GM04503 (cell line): ENCODE data around the gene APLF.

Source experiments
- DNase-seq: peaks from one replicate; pipeline ENCODE4 v3.0.0-alpha.2; 2012; ENCODE audit warnings: low read depth

APLF gene

DNA sequence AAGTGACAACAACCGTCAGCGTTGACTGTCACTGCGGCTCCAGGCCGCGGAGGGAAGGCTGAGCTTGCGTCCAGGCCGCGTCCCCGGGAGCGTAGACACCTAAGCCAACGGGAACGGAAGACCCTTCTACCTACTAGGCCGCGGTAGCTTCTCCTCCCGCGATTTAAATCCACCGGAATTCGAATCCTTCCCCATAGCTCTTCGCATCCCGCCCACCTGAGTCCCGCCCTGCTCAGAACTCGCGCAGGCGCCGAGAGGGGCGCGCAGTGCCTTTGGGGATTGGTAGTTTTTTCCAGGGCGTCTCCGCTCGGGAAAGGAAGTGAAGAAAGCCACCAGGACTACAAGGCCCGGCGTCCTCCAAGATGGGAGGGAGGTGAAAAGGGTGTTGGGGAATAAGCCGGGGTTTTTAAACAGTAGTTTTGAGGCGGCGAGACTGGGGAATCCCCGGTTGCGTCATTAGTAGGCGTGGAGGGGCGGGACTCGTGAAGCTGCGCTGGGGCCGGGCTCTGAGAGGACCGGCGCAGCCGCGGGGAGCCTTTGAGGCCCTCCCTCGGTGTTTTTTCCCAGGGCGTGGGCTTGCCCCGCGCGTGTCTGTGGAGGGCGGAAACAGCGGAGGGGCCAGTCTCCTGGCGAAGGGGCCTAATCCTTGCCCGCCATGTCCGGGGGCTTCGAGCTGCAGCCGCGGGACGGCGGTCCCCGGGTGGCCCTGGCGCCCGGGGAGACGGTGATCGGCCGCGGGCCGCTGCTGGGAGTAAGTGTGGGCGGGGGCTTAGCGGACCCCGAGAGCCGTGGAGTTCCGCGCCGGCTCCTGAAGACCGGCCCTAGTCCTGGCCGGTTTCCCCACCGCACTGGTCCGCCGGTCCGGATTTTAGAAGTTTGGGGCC is at the start of gene APLF, which contains the start of gene FBXO48:
Gene APLF (plus strand): TSS at position 509 of the 884 bp plus-strand sequence. CDS start 147 bp downstream, at position 656.
Gene FBXO48 (minus strand): TSS at position 218 of the 884 bp plus-strand sequence. CDS start 2,149 bp downstream, outside the sequence.
- DNase-seq: peak; percentile 98

DNA sequence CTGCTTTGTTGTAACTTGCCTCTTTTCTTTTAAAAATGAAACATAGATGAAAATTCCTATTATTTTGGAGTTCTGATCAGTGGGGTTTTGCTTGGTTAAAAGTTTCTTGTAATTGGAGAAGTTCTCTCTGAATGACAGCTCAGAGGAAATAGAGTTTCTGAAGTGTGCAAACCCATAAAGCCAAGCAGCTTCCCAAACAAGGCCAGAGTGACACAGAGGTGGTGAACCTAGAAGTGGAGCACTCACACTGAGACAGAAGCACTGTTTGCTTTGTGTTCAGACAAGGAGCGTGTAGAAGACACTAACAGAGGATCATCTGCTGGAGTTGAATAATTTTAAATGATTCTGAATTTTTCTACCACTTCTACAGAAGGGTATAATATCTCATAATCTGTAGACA is 49.5 kb upstream of the APLF start:
- no peak for DNase-seq

DNA sequence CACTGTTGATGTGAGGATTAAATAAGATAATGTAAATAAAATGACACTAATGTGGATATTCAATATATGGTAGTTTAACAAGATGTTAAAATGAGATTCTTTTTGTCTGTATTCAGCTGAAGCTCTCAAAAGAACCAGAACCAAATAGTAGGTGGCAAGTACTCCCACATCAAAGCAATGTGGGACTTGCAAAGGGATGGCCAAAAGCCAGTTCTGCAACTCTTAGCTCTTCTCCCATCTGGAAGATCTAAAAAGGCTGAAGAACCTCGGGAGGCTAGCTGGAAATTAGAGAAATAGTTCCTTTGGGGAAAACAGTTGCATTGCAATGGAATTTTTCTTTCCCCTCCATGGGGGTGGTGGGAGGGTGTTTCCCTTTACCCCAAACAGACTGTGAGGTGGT is 49.0 kb upstream of the APLF start:
- DNase-seq: no peak

- no peak for DNase-seq
Measured at GRCh38 chr2:68418855-68419254, 48.5 kb upstream of the APLF start.

DNA sequence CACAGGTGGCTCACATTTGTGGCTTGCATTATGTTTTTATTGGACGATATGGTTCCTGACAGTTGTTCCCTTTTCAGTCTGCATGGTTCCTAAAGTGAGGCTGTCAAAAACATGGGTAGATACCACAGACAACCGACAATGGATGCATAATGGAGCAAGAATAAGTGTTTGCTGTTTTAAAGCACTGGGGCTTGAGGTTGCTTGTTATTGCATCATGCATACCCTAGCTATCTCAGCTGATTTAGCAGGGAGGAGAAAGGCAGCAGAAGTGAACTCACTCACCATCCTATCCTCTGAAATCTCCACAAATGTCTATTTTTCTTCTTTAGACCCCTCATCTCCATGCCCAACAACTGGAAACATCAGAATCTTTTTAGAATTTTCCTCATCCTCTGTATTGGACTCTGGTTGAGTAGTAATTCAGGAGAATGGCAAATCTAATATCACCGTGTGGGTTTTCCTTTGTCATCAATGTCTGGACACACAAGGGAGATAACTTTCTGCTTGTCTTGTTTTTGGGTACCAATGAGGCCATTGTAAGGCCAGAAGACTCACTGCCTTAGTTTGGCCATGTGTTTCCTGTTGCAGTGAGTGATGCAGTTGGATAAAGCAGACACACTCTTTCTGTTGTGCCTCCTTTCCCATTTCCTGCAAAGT is 47.0 kb upstream of the APLF start:
- DNase-seq: no peak

DNA sequence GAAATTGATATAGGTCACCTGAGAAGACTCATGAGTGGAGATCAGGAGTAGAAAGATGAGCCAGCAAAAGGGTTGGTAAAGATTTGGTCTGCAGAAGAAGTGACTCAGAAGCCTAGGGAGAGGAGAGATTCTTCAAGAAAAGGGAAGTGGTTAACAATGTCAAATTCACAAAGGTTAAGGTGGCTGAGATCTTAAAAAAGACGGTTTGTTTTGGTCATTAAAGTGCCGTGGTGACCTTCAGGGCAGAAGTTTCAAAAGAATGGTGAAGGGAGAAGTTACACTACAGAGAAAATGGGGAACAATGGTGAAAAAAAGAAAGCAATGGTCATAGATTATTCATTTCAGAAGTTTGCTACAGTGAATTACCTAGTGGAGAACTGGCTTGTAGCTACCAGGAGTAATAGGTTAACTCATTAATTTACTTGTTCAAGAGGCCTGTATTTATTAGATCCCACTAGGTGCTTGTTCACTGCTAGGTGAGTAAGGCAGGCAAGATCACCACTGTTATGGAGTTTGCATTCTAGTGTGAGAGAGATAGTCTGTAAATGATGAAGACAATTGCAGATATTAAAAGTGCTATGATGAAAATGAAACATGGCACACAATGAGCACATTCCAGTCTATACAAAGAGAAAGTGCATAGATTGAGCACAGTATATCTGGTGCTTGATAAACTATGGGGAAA is 43.3 kb upstream of the APLF start:
- no peak for DNase-seq

DNA sequence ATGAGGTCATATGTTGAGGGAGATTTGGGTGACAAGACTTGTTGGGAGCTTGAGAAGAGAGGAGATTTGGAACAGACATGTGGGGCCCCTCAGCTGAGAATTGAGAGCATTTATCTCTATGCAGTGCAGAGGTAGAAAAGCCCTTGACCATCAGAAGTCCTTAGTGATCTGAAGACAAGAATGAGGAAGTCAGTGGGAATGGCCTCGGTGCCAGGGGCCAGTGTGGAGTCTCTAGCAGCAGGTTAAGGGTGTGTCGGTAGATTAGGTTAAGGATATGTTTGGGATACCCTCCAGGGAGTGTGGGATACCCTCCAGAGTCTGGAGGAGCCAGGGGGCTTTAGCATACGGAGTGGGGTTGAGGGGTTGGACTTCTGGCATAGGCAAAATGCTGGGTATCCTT is 41.9 kb upstream of the APLF start:
- DNase-seq: no peak

DNA sequence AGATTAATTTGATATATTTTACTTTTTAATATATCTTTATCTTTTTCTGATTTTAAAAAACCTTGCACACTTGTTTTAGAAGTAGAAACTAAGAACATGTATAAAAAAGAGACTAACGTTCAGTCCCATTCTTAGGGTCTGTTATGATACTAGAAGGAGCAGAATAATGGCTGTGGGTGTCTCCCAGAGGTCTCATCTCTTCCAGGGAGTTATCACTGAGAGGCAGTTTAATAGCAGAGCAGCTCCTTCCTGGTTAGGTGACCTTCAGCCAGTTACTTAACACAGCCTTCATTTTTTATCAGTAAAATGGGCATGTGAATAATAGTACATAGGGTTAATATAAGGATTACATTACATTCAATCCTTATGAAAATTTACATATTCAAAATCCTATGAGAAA is 40.9 kb upstream of the APLF start:
- no peak for DNase-seq

- no peak for DNase-seq
Measured at GRCh38 chr2:68426848-68427579, 40.4 kb upstream of the APLF start.

DNA sequence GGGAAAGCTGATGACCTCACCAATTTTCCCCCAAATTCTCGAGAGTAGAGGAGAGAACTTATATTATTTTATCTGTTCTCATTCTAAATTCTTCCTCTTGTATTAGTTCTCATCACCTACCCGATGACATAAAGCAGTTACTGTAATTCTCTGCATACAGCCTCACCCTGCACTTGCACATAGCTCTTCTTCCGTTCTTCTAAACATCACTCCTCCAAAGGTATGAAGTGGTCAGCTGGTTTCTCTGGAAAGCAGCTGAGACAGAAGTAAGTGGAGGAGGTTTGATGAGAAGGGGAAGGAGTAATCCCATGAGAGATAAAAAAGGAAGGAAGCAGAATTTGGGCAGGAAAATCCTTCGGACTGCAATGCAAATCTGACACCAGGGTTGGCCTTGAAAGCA is 39.3 kb upstream of the APLF start:
- DNase-seq: no peak

DNA sequence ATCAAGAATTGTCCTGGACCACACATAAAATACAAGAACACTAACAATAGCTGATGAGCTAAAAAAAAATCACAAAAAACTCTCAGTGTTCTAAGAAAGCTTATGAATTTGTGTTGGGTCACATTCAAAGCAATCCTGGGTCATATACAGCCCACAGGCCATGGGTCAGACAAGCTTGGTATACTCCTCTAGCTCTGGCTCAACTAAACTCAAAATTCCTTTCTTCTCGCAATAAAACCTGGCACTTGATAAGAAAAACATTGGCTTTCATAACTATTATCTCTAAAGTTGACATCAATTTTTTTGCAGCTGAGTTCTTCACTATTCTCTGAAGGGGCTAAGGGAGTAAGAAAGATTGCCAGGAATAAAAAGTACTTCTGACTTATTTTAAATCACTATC is 38.6 kb upstream of the APLF start:
- DNase-seq: no peak

- DNase-seq: no peak
Measured at GRCh38 chr2:68429311-68429826, 38.0 kb upstream of the APLF start.

- DNase-seq: no peak
Measured at GRCh38 chr2:68431316-68431972, 35.9 kb upstream of the APLF start.

DNA sequence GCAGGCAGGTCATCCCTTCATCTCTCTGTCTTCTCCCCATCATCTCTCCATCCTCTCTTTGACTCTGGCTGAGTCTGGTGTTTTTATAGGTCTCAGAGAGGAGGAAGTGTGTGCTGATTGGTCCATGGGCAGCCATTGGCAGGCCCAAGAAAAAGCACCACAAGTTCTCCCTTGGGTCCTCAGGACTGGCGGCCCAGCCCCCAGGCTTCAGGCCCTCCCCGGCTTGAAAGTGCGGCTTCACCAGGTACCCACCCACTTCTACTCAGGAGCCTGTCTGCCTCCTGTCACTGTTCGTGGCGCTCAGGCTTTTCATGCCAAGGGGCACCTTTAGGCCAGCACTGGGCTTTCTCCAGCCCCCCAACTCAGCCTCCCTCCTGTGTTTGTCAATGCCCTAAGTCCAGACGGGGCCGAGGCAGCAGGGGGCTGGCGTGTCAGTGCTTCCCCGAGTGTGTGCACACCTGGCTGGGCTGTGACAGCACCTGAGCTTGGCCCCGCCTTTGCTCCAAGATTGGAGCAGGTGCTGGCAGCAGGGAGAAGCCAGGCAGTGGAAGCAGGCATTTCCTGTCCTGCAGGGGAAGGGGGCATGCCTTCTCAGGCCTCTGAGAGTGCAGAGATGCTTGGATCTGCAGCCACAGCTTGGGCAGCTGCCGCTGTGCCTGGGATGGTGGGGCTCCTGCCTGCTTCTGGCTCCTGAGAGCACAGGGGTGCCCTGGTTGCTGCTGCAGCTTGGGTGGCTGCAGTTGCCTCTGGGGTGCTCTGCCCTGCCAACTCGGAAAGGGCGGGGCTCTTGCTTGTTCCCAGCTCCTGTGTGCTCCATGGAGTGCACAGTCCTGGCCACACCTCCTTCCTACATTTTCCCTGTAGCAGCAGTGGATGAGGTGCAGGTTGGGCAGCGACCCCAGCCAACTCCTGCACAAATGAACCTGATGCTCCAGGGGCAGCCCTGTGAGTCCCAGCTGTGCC is 34.4 kb upstream of the APLF start:
- DNase-seq: no peak

DNA sequence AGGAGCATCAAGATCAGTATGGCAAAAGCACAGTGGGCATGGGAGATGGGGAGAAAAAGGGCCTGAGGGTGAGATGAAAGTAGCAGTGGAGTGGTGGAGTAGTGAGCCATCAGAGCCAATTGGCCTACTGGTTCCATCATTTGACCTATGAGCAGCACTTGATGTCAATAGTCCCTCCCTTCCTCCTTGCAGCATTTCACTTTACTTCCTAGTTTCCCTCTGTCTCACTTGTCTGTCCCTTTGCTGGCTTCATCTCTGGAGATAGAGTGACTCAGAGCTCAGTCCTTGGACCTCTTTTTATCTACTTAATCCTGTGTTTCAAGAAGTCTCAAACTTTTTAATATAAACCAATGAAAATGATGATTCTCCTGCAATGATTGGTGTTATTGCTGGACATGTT is 32.4 kb upstream of the APLF start:
- DNase-seq: no peak

- no peak for DNase-seq
Measured at GRCh38 chr2:68435615-68436014, 31.8 kb upstream of the APLF start.

DNA sequence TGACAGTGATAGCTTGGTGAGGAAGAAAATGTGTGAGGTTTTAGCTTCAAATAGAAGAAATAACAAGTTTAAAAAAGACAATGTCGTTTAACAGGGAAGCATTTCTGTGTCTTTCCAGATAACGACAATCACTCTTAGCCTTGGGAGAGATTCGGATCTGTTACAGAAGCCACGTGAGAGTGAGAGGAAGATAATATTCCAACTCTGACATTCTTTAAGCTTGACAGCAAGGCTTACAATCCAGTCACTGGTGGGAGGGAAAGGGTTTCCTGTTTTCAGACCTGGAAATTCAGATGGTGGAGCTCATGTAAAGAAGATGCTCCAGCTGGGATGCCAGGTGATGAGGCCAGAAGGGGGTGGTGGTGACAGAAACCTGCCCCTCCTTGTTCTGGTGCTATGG is 31.1 kb upstream of the APLF start:
- DNase-seq: no peak

- DNase-seq: no peak
Measured at GRCh38 chr2:68438455-68439303, 28.7 kb upstream of the APLF start.
